Heart left ventricle (tissue), 16 donors: ENCODE results near the gene NUDT8. TPM values are rescaled to one million over a fixed set of nuclear protein-coding genes. Genes with fewer than 3 reads are reported as not detected.
A peak's percentile ranks its signal among the peaks of the same experiment; 100 is the strongest.

Experiments
- ATAC-seq, 4 donors: fragments of 200-7000 bp; cut with Tn5 transposase; one replicate each; pipeline ENCODE4 v1.9.1; 2020 to 2022; ENCODE audit warnings: moderate library complexity in 4 of 4, mild to moderate bottlenecking in 3 of 4, moderate number of reproducible peaks in 1 of 4
- DNase-seq, 5 donors: peaks; one replicate each; pipeline ENCODE4 v3.0.0-alpha.2; 2020
- H3K27ac ChIP-seq, 12 donors: fragments of 200-600 bp; sonication (generic) in 4 of 12; one replicate each; pipeline versions ENCODE4 v1.5.0 to v1.8.0; 2016 to 2022; ENCODE audit warnings: mild to moderate bottlenecking in 2 of 12
- H3K27me3 ChIP-seq, 9 donors: fragments of 200-600 bp; sonication (generic) in 2 of 9; one replicate each; pipeline versions ENCODE4 v1.5.1 to v1.8.0; 2016 to 2022; ENCODE audit warnings: mild to moderate bottlenecking in 3 of 9
- H3K36me3 ChIP-seq, 9 donors: fragments of 200-600 bp; sonication (generic) in 2 of 9; one replicate each; pipeline versions ENCODE4 v1.5.0 to v1.8.0; 2018 to 2022; ENCODE audit warnings: mild to moderate bottlenecking in 2 of 9
- H3K4me1 ChIP-seq, 12 donors: fragments of 200-600 bp; sonication (generic) in 4 of 12; one replicate each; pipeline versions ENCODE4 v1.5.0 to v1.8.0; 2016 to 2022; ENCODE audit warnings: mild to moderate bottlenecking in 3 of 12
- H3K4me3 ChIP-seq, 12 donors: fragments of 200-600 bp; sonication (generic) in 4 of 12; one replicate each; pipeline versions ENCODE4 v1.5.0 to v1.8.0; 2017 to 2022; ENCODE audit warnings: mild to moderate bottlenecking in 9 of 12, moderate library complexity in 4 of 12
- H3K9me3 ChIP-seq, 12 donors: fragments of 200-600 bp; sonication (generic) in 4 of 12; one replicate each; pipeline versions ENCODE4 v1.5.0 to v1.8.0; 2016 to 2022; ENCODE audit warnings: mild to moderate bottlenecking in 1 of 12
- CTCF ChIP-seq, 12 donors: fragments of 200-600 bp; sonication (generic) in 4 of 12; IDR thresholded peaks; one replicate each; pipeline versions ENCODE4 v1.5.0 to v1.8.0; 2018 to 2022; ENCODE audit warnings: antibody characterized with exemption in 12 of 12, mild to moderate bottlenecking in 5 of 12
- POLR2A ChIP-seq, 2 donors: fragments of 450-650 bp; IDR thresholded peaks; one replicate each; pipeline ENCODE4 v1.6.1; 2017; ENCODE audit warnings: antibody characterized with exemption in 2 of 2, mild to moderate bottlenecking in 2 of 2, moderate library complexity in 2 of 2
- WGBS, 4 donors: extraction: QIAGEN DNeasy Blood & Tissue Kit in 2 of 4; methylation state at CpG; one replicate each; pipeline versions ENCODE4 v1.1.5 to v1.1.7; 2013 to 2018; 5-methylcytosine and 5-hydroxymethylcytosine counted together
- intact Hi-C, 10 donors: fragments of 100-400 bp; cut with DNase I; formaldehyde crosslinking; loops; one replicate each; pipeline versions ENCODE4 v1.11.1 to v1.14.2; 2022
- polyA plus RNA-seq, 2 donors: library from polyadenylated mRNA; stranded (reverse); fragments of 200-250 nt; gene quantifications; one replicate each; pipeline ENCODE4 v1.2.3, GENCODE V29; 2013
- total RNA-seq, 9 donors: library from RNA; depleted of rRNA in 2 of 9; stranded (reverse); fragments of >200 nt in 2 of 9; fragmentation: NEBNext Ultra II Directional in 3 of 9; extraction: Animal tissue kit (Norgen Biotek cat#: 25700) in 3 of 9; gene quantifications; one replicate each; pipeline versions ENCODE4 v1.1.0 to v1.2.4, GENCODE V29; 2016 to 2023
- donor health status: ischemic (EF 13 %, LVEDD 7.1; RV severe dilation, severe dysfunction).
- donor health status: healthy with polysubstance abuse.
- donor health status: DM: no; HTN: yes; CAD: no.
- donor health status: DM: no; HTN: no; CAD: no.
- donor health status: ischemic (EF 25% LVEDD 6.9; RV normal size, moderate dysfunction).
- donor health status: ischemic (EF 25% LVEDD 5.7; RV mildly dilated, moderate dysfunction).
- donor health status: healthy.
- donor health status: DM: yes; HTN: yes; CAD: no.
- donor health status: ischemic (EF 35%, LVEDD 5.7; RV mildly dilated, moderate dysfunction).
- donor health status: nonischemic (EF 11% LVEDD 7.7; RV severe dilation, severe dysfunction).
- donor health status: DM: yes; HTN: yes; CAD: no.
- donor health status: PGD.
- donor health status: ischemic (EF 29% LVEDD 5.4; RV normal size, mild dysfunction).
- donor health status: nonischemic (EF 23%, LVEDD 6.1; RV moderate dilation, normal function).

The NUDT8 gene
- total and polyA plus RNA-seq, 11 donors = 29.1 to 110 (median 49.3) TPM

GRCh38 chr11:67614730-67615714 lies 14.7 kb downstream of the NUDT8 start:
- Histone ChIP-seq H3K36me3 (peaks cover 0 to 34% (median 29%) of the 10 kb centered on the region in 9 donors), H3K4me3 (no peak overlapping the region), H3K27ac (peak overlapping the region in 4 of 12 donors; percentile 53 to 88 (median 59)), H3K27me3 (peaks cover 0 to 15% (median 0%) of the 10 kb centered on the region in 9 donors), H3K4me1 (peaks cover 0 to 38% (median 12%) of the 10 kb centered on the region in 12 donors), H3K9me3 (no peaks in the 10 kb centered on the region)
- 82 to 90% (median 83%) methylated on average over 7 to 18 of the region's 18 CpGs for WGBS, 4 donors
- TF ChIP-seq CTCF (IDR thresholded peaks at IDR 0.05) = peak; percentile 19 to 56 (median 38)
- TF ChIP-seq POLR2A (IDR thresholded peaks at IDR 0.05) = no peak
- DNase-seq (peak in 3 of 5 donors; percentile 38 to 69 (median 67)), ATAC-seq (peak; percentile 5 to 49 (median 24))
- intact Hi-C loops = loop anchor here in 1 of 10 donors (5.0 kb wide), 1 partner anchor 47 kb away; no protein-coding TSS in a partner anchor

GRCh38 chr11:67613960-67614715 lies 15.6 kb downstream of the NUDT8 start:
- Histone ChIP-seq H3K9me3 (no peaks in the 10 kb centered on the region), H3K27ac (peak overlapping the region in 10 of 12 donors; percentile 19 to 88 (median 55)), H3K27me3 (peaks cover 0 to 15% (median 0%) of the 10 kb centered on the region in 9 donors), H3K36me3 (peaks cover 0 to 43% (median 38%) of the 10 kb centered on the region in 9 donors), H3K4me3 (peak overlapping the region in 11 of 12 donors; percentile 20 to 57 (median 45)), H3K4me1 (peaks cover 0 to 38% (median 12%) of the 10 kb centered on the region in 12 donors)
- intact Hi-C loops = loop anchor here in 1 of 10 donors (5.0 kb wide), 1 partner anchor 48 kb away; no protein-coding TSS in a partner anchor
- DNase-seq (peak in 4 of 5 donors; percentile 59 to 78 (median 66)), ATAC-seq (peak; percentile 18 to 52 (median 44))
- TF ChIP-seq CTCF (IDR thresholded peaks at IDR 0.05) (peak; percentile 59 to 78 (median 70)), POLR2A (IDR thresholded peaks at IDR 0.05) (no peak)
- whole genome bisulfite sequencing, 4 donors = 14 to 26% (median 20%) methylated on average over 14 to 23 of the region's 23 CpGs

- ATAC-seq = peak in 1 of 4 donors; percentile 8
- H3K27ac ChIP-seq = peak overlapping the region in 9 of 12 donors; percentile 19 to 88 (median 57)
- peak overlapping the region in 8 of 12 donors; percentile 23 to 57 (median 48) for H3K4me3 ChIP-seq
- peaks cover 0 to 15% (median 0%) of the 10 kb centered on the region in 9 donors for H3K27me3 ChIP-seq
- peaks cover 0 to 40% (median 12%) of the 10 kb centered on the region in 12 donors for H3K4me1 ChIP-seq
- no peaks in the 10 kb centered on the region for H3K9me3 ChIP-seq
- intact Hi-C loops = loop anchor here in 1 of 10 donors (5.0 kb wide), 1 partner anchor 49 kb away; no protein-coding TSS in a partner anchor
- WGBS, 4 donors = 82 to 94% (median 85%) methylated on average over 11 to 17 of the region's 17 CpGs
- peaks cover 0 to 50% (median 45%) of the 10 kb centered on the region in 9 donors for H3K36me3 ChIP-seq
- no peak for TF ChIP-seq POLR2A (IDR thresholded peaks at IDR 0.05)
- no peak for TF ChIP-seq CTCF (IDR thresholded peaks at IDR 0.05)
- DNase-seq = peak in 1 of 5 donors; percentile 41
These were observed 16.3 kb downstream of the NUDT8 start for GRCh38 chr11:67613313-67613959.
